Measurements from ENCODE around the gene SNX25.
"Not testable (repeated sequence)": the region's sequence is repeated elsewhere in the genome, so short reads cannot be mapped to it uniquely, and the experiment has no call there.

The SNX25 gene

GRCh38 chr4:185307136-185307950 lies 97.9 kb downstream of the SNX25 start:
- no peak for DNase-seq (ENCODE audit: low read depth)

- DNase-seq (ENCODE audit: low read depth) = no peak
These were observed 100.4 kb downstream of the SNX25 start for GRCh38 chr4:185309770-185310169.

- DNase-seq (ENCODE audit: low read depth) = no peak
These were observed 101.9 kb downstream of the SNX25 start for GRCh38 chr4:185311113-185311888.

- DNase-seq (ENCODE audit: low read depth) = no peak
These were observed 103.3 kb downstream of the SNX25 start for GRCh38 chr4:185312699-185313098.

- not testable (repeated sequence) for DNase-seq (ENCODE audit: low read depth)
These were observed 108.1 kb downstream of the SNX25 start for GRCh38 chr4:185317462-185317861.

- DNase-seq (ENCODE audit: low read depth) = no peak
These were observed 108.5 kb downstream of the SNX25 start for GRCh38 chr4:185317880-185318279.

- no peak for DNase-seq (ENCODE audit: low read depth)
These were observed 109.3 kb downstream of the SNX25 start for GRCh38 chr4:185318679-185319078.

- no peak for DNase-seq (ENCODE audit: low read depth)
These were observed 113.4 kb downstream of the SNX25 start for GRCh38 chr4:185322803-185323202.

- no peak for DNase-seq (ENCODE audit: low read depth)
These were observed 114.2 kb downstream of the SNX25 start for GRCh38 chr4:185323606-185324005.

- not testable (repeated sequence) for DNase-seq (ENCODE audit: low read depth)
These were observed 115.0 kb downstream of the SNX25 start for GRCh38 chr4:185324361-185324760.

- DNase-seq (ENCODE audit: low read depth) = not testable (repeated sequence)
These were observed 116.3 kb downstream of the SNX25 start for GRCh38 chr4:185325721-185326120.

- no peak for DNase-seq (ENCODE audit: low read depth)
These were observed 119.2 kb downstream of the SNX25 start for GRCh38 chr4:185328586-185328985.

- DNase-seq (ENCODE audit: low read depth) = not testable (repeated sequence)
These were observed 120.6 kb downstream of the SNX25 start for GRCh38 chr4:185329879-185330510.

- no peak for DNase-seq (ENCODE audit: low read depth)
These were observed 123.4 kb downstream of the SNX25 start for GRCh38 chr4:185332575-185333464.

- no peak for DNase-seq (ENCODE audit: low read depth)
These were observed 124.9 kb downstream of the SNX25 start for GRCh38 chr4:185334326-185334725.

- no peak for DNase-seq (ENCODE audit: low read depth)
These were observed 126.2 kb downstream of the SNX25 start for GRCh38 chr4:185335579-185335978.

GRCh38 chr4:185339941-185340340 lies 130.5 kb downstream of the SNX25 start:
- DNase-seq (ENCODE audit: low read depth) = no peak

GRCh38 chr4:185341377-185341776 lies 132.0 kb downstream of the SNX25 start:
- no peak for DNase-seq (ENCODE audit: low read depth)

GRCh38 chr4:185341841-185342240 lies 132.4 kb downstream of the SNX25 start:
- DNase-seq (ENCODE audit: low read depth) = no peak

- no peak for DNase-seq (ENCODE audit: low read depth)
These were observed 134.6 kb downstream of the SNX25 start for GRCh38 chr4:185343726-185344581.

Data from activated gamma-delta T cell treated with anti-CD3 and anti-CD28 coated beads, Interleukin-2, amount 50 U/mL, for 16 hours (primary cell).